HG03064 (cell line): ENCODE results near the gene RAI1.

Experiments
- ATAC-seq: cut with Tn5 transposase; IDR thresholded peaks from one replicate; pipeline ENCODE4 v1.9.1; 2021; ENCODE audit warnings: low read depth; ENCODE audit not compliant: unreplicated experiment

Gene RAI1

GRCh38 chr17:17810084-17810894, 129.0 kb downstream of the RAI1 start:
- ATAC-seq = no peak

DNA sequence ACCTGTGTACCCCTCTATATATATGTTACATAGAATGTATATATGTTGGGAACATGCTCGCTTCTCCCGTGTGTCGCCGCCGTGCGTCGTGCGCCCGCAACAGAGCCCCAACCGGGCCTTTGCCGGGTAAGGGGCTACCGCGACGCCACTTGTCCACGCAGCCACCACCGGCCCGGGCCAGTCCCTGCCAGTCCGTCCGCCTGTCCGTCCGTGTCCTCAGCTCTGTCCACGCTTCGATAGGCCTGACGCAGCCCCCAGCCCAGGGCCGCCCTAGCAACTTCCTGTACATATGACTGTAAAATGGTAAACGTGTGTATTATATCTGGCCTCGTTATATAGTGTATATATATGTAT, 129.6 kb downstream of the RAI1 start:
- ATAC-seq = no peak

DNA sequence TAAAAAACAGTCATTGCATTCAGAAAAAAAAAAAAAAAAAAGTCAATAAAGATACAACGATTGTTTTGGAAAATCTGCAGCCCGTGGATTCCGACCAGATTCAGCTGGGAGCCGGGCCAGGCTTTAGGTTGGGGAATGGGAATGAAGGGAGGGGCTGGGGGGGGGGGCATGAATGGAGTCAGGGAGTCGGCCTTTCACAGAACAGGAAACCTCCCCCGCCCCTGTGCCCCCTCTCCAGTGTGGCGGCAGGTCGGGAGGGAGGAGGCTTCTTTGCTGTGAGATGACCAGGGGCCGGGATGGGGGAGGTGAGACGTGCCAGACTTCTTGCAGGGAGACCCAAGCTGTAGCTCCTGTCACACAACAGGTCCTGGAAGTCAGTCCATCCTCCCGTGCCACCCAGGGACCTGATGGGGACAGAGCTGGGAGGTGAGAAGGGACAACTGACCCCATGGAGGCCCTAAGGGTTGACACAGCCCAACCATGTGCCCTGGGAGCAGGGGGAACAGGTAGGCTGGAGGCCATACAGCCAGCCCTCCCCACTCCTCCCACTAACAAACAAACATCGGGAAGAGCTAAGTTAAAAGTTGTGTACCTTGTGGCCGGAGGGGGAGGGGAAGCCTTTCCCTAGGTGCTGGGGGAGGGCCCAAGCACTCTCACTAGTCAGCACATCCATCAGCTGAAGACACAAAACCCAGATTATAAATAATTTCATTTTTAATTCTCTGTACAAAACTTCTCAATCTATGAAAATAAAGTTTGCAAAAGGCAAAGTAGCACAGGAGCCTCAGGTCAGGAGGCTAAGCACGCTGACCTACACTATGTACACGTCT, 130.3 kb downstream of the RAI1 start:
- no peak for ATAC-seq

- ATAC-seq = no peak
Observed at GRCh38 chr17:17812211-17813054, 131.2 kb downstream of the RAI1 start.

DNA sequence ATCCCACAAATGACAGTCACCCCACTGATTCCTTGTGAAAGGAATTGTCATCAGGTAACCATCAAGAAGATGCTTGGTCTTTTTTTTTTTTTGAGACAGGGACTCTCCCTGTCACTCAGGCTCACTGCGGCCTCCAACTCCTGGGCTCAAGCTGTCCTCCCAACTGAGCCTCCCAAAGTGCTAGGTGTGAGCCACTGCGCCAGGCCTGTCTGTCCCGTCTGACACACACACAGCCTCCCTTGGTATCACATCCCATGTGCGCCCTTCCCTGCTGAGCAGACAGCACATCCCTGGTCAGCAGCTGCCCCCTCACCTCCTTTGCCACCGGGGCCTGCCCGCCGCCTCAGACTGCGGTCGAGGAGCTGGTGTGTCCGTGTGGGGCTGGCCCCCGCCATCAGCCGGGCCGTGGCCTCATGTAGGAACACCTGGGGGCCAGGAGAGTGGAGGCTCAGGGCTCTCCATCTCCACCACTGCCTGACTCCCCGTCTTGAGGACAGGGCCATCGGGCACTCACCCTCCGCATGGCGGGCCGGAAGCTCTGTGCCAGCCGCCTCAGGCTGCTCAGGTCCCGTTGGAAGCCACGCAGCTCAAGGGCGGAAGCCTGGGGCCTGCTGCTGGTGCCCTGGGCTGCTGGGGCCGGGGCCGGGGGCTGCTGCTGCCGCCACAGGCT, 131.9 kb downstream of the RAI1 start:
- ATAC-seq = no peak

- ATAC-seq = no peak
Observed at GRCh38 chr17:17813725-17814095, 132.5 kb downstream of the RAI1 start.

- no peak for ATAC-seq
Observed at GRCh38 chr17:17814162-17815061, 133.2 kb downstream of the RAI1 start.

- ATAC-seq = no peak
Observed at GRCh38 chr17:17815062-17815406, 133.8 kb downstream of the RAI1 start.

DNA sequence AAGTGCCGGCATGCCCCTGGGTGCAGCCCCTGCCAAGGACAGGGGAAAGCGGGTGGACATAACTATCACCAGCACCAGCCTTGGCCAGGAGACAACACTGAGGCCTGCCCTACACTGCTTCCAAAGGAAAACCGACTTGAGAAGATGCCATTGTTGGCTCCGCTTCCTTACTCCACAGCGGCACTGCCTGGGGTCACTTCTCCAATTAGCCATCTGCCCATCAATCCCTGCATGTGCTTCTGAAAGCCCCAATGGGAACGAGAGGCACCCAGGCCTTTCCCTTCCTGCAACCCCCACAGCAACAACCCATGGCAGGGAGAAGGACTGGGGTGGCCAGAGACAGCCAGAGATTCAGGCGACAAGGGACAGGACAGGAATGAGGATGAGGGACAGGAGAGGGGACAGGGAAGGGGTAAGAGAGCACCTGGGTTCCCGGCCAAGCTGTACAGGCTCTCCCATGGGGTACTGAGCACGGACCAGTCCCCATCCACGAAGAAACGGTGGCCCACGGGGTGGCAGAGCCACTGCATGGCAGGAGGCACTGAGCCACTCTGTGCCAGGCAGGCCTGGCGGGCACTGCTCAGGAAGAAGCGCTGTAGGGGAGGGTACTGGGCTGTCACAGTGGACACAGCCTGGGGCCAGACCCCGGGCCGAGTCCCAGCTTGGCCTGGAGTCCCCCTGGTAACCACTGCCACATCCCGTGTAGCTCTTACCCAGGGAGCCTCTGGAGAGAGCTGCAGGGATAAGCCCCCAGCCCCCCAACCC, 134.4 kb downstream of the RAI1 start:
- ATAC-seq = no peak

- no peak for ATAC-seq
Observed at GRCh38 chr17:17816240-17816814, 135.1 kb downstream of the RAI1 start.

GRCh38 chr17:17816831-17817551, 135.7 kb downstream of the RAI1 start:
- no peak for ATAC-seq

DNA sequence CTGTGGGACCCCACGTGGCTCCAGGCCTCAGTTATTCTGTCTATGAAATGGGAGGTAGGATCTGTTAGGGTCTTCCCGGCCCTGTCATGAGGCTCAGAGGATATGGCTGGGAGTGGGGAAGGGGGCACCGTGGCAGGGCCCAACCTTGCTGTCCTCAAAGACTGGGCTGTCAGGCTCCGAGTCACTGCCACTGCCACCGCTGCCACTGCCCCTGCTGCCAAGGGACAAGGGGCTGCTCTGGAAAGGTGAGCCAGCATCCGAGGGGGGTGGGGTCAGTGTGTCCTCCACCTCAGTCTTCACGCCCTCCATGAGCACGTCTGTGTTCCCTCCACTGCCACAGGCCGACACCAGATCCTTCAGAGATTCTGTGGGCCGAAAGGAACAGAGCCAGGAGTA, 136.3 kb downstream of the RAI1 start:
- no peak for ATAC-seq

DNA sequence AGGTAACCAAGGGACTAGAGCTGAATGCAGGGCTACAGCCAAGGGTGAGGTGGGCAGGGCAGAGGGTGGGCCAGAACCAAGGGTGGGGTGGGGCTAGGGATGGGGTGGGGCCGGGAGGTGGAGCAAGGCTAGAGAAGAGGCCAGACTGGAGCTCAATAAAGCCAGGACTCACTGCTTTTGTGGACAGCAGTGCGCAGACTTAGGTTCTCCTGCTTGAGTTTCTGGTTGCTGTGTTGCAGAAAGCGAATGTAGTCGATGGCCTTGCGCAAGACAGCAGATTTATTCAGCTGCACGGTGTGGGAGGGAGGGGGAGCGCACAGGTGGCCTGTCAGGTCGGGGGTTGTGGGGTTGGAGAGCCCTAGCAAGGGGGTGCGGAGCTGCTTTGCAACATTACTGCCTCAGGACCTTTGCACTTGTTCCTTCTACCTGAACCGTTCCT, 136.8 kb downstream of the RAI1 start:
- ATAC-seq = no peak

DNA sequence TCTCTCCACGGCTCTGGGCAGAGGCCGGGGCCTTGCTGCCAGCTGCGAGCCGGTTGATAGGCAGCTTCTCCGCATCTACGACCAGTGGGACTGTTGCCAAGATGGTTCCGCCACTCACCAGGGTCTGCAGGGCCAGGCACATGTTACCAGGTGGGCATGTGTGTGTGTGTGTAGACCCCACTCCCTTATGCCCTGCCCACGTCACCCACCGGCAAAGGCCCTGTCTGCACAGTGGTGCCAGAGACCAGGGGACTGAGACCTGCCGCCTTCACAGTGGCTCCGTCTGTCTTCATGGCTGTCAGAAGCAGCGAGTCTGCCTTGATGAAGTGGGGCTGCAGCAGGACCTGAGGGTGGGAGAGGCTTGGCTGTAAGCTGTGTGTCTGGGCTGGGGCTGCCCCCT, 137.9 kb downstream of the RAI1 start:
- no peak for ATAC-seq

- ATAC-seq = no peak
Observed at GRCh38 chr17:17819561-17819995, 138.3 kb downstream of the RAI1 start.

GRCh38 chr17:17820046-17820445, 138.8 kb downstream of the RAI1 start:
- ATAC-seq = no peak

DNA sequence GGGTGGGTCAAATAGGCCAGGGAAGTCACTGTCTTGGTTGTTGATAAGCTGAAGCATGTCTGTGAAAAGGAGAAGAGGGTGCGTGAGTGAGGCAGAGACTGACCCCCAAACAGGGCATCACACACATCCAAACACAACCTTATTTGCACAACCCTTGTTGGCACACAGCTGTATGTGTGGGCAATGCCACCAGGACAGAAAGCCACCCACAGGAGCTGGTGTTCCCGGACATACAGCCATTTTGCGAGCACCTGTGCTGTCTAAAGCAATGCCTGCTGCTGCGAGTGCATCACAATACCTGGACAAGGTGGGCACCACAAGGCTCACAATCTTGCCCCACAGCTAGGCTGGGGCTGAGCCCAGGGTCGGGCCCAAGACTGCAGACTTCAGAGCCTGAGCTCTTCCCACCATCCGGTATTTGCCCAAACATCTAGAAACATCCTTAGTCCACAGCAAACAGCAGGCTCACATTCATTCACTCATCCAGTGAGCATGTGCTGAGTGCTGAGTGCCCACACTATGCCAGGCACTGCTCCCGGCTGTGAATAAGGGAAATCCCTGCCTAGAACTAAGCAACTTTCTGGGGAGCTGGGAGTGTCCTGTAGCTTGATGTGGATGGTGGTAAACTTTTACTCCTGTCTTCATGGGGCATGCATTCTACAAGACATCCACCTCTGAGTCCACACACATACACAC, 139.4 kb downstream of the RAI1 start:
- no peak for ATAC-seq
